HG03039 (cell line): ENCODE data around the gene SPDYA.
"Not testable (repeated sequence)": the region's sequence is repeated elsewhere in the genome, so short reads cannot be mapped to it uniquely, and the experiment has no call there.

ENCODE experiments used
- ATAC-seq: cut with Tn5 transposase; IDR thresholded peaks from one replicate; pipeline ENCODE4 v1.9.1; 2021; ENCODE audit warnings: mild to moderate bottlenecking, moderate library complexity; ENCODE audit not compliant: unreplicated experiment

Gene SPDYA

GRCh38 chr2:28810384-28811285 lies at the start of gene SPDYA:
Gene SPDYA, plus strand, starts transcription at chr2:28810834. Its CDS starts 5,181 bp downstream, at chr2:28816015.
- peak; percentile 81 for ATAC-seq

GRCh38 chr2:28761420-28761819 lies 49.2 kb upstream of the SPDYA start:
- ATAC-seq = no peak

GRCh38 chr2:28764909-28765711 lies 45.5 kb upstream of the SPDYA start:
- ATAC-seq = no peak

- no peak for ATAC-seq
Measured at GRCh38 chr2:28766070-28766469, 44.6 kb upstream of the SPDYA start.

GRCh38 chr2:28767337-28767736 lies 43.3 kb upstream of the SPDYA start:
- ATAC-seq = no peak

GRCh38 chr2:28768422-28768821 lies 42.2 kb upstream of the SPDYA start:
- ATAC-seq = no peak

- no peak for ATAC-seq
Measured at GRCh38 chr2:28768952-28769351, 41.7 kb upstream of the SPDYA start.

GRCh38 chr2:28772351-28772750 lies 38.3 kb upstream of the SPDYA start:
- ATAC-seq = no peak

DNA sequence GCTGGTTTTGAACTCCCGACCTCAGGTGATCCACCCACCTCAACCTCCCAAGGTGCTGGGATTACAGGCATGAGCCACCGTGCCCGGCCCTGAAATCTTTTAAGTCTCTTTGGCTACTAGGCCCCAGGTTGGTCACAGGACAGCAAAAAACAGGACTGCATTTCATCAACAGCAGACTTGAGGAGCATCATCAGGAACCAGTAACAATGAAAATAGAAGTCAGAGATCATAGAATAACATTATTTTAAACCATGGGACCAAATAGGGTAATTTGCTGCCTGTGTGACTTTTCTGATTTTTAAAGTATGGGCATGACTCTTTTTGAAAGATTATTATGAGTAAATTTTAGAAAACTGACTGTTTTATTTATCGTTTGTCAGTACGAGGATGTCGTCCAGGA lies 34.2 kb upstream of the SPDYA start:
- no peak for ATAC-seq

GRCh38 chr2:28778392-28778791 lies 32.2 kb upstream of the SPDYA start:
- no peak for ATAC-seq

GRCh38 chr2:28779001-28779400 lies 31.6 kb upstream of the SPDYA start:
- no peak for ATAC-seq

DNA sequence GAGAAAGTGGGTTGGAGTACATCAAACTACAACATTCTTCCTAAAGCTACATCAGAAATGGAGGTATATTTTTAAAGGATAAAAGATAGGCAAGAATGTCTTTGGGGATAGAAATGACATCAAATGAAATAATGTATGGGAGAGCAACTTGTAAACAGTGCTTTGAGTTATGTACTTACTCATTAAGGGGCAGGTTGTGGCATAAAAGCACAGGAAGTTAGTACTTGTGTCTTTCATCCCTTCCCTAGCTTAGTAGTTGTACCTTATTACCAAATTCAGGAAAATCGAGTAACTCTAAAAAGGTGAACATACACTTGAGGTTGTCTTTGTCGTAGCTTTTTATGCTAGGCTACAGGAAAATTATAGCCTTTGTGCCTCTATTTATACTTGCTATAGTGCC lies 30.1 kb upstream of the SPDYA start:
- ATAC-seq = no peak

- no peak for ATAC-seq
Measured at GRCh38 chr2:28782423-28782822, 28.2 kb upstream of the SPDYA start.

DNA sequence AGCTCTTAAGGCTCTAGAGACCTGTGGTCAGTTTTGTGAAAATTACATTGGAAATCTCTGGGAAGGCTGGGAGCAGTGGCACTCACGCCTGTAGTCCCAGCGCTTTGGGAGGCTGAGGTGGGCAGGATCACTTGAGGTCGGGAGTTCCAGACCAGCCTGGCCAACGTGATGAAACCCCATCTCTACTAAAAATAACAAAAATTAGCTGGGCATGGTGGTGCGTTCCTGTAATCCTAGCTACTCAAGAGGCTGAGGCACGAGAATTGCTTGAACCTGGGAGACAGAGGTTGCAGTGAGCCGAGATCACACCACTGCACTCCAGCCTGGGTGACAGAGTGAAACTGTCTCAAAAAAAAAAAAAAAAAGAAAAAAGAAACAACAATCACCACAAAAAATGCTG lies 26.1 kb upstream of the SPDYA start:
- ATAC-seq = not testable (repeated sequence)

- ATAC-seq = no peak
Measured at GRCh38 chr2:28796620-28797019, 14.0 kb upstream of the SPDYA start.

DNA sequence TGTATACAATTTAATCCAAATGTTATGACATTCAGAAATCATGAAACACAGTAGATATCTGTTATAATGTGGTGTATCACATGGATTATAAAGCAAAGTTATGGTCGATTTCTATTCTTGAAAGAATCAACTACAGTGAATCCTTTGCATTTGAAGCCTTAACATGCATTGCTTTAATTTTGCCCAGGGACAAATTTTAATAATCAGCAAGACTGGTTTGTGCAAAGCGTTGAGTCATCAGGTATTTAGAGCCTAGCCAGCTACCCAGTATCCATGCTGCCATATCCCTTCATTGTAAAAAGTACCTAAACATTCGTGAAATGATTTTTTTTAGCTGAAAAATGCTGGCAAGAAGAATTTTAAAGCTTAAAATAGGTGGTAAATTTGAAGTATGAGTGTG lies 8.9 kb upstream of the SPDYA start:
- no peak for ATAC-seq

DNA sequence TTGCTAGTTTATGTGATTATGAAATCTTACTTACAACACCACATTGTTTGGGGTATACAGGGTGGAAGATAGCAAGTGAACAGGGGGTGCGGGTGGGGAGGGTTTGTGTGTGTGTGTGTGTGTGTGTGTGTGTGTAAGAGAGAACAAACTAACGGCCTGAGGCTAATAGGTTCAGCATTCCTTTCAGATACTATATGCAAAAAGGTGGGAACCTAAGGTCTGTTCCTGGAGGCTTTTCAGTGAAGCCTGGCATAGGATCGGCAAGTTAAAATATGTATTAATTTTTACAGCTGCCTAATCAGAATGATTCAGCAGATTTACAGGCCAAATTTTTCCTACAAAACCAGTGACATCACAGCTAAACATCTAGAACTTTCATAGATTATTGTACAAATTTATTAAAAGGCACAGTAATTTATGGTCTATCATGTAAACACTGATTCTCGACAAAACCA lies 7.6 kb upstream of the SPDYA start:
- no peak for ATAC-seq

DNA sequence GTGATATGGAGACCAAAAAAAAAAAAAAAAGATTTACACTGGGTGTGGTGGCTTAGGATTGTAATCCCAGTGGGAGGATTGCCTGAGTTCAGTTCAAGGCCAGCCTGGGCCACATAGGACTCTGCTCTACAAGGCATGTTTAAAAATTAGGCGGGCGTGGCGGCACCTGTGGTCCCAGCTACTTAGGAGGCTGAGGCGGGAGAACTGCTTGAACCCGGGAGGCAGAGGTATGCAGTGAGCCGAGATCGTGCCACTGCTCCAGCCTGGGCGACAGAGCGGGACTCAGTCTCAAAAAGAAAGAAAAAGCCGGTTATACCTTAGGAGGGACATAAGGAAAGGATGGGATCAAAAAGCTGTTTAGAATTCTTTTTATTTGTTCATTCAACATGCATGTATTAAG lies 707 bp upstream of the SPDYA start:
- ATAC-seq = no peak

DNA sequence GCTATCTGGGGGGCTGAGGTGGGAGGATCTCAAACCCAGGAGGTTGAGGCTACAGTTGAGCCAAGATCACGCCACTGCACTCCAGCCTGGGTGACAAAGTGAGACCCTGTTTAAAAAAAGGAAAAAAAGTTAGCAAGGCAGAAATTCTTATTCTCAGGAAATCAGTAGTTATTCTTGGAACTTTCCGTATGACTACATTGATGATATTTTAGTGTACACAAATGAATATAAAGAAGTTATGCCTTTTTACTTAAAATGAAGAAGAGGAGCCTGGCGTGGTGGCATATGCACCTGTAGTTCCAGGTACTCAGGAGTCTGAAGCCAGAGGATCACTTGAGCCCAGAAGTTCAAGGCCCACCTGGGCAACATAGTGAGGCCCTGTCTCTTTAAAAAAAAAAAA lies 7.4 kb downstream of the SPDYA start:
- no peak for ATAC-seq

DNA sequence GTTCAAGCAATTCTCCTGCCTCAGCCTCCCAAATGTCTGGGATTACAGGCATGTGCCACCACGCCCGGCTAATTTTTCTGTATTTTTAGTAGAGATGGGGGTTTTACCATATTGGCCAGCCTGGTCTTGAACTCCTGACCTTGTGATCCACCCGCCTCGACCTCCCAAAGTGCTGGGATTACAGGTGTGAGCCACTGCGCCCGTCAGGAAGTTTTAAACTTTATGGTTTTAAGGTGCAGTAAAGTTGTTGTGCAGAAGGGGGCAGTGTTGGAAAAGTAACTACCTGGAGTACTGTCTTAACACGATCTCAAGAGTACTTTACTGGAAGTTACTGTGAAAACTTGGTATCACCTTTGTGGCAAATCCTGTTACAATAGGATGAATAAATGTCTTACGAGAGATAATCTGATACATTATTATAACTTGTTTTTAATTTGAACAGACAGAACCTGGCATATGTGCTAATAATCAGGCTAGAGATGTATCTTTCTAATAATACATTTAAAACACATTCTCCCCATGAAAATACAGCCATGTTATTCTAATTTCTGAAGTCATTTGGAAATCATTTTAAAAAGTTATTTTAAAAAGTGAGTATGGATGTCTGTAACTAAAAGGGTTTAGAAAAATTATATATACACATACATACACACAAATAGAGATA lies 10.8 kb downstream of the SPDYA start:
- no peak for ATAC-seq

DNA sequence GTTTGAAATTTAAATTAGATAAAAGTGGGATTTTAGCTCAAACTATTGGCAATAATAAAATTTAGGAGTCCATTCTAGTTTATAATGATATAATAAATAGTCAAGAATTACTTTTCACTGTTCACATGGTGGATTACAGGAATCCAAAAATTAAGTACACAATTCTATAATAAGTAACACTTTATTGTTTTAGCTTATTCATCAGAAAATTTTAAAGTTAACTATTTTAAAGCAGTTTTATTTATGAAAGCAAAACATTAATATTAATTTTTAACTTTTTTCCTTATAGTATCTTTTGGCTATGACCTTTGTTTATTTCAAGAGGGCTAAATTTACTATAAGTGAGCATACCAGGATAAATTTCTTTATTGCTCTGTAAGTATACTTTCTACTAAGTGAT lies 11.4 kb downstream of the SPDYA start:
- no peak for ATAC-seq
